Medulla oblongata (tissue), 1 donor: ENCODE measurements around the gene RNF187.

Source experiments
- DNase-seq: peaks from one replicate; pipeline ENCODE4 v3.0.0-alpha.2; 2015; ENCODE audit errors: extremely low spot score

The RNF187 gene

GRCh38 chr1:228510101-228510802 lies 23.1 kb downstream of the RNF187 start:
- no peak for DNase-seq

GRCh38 chr1:228510803-228511413 lies 23.7 kb downstream of the RNF187 start:
- DNase-seq, result no peak

DNA sequence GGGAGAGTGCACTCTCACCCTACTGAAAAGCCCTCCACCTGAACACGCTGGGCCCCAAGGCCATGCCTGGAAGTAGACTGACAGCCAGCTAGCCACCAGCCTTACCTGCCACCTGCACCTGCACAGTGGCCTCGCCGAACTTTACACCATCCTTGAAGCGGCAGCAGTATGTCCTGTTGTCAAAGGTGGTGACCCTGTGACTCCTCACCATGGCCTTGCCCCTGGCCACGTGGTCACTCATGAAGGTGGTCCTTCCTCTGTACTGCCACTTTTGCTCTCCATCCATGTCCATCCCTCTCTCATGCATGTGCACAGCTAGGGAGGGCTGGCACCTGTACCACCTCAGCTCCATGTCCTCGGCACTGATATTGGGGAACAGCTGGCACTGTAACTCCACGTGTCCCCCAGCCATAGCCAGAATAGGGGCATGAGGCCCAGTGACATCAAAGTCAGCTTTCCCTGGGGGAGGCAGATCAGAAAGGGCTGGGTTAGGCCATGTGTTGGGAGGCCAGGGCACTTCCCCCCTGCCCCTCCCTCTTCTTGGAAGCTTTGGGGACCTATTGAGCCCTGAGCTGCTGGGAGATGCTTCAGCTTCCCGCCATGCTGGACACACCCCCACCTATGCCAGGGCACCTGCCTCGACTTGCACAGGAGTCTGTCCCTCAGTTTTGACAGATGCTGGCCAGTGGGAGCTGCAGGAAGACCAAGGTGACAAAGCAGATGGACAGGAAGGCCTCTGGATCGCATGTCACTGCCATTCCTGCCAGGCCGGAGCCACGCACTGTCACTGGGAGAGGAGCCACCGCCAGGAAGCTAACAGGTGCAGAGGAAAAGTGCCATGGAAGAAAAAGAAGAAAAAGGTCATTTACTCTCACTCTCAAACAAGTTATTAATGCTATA lies 24.6 kb downstream of the RNF187 start:
- no peak for DNase-seq

- no peak for DNase-seq
These were observed 25.6 kb downstream of the RNF187 start for GRCh38 chr1:228512781-228513198.

GRCh38 chr1:228513236-228513900 lies 26.2 kb downstream of the RNF187 start:
- no peak for DNase-seq

GRCh38 chr1:228514421-228514820 lies 27.2 kb downstream of the RNF187 start:
- DNase-seq, result no peak

DNA sequence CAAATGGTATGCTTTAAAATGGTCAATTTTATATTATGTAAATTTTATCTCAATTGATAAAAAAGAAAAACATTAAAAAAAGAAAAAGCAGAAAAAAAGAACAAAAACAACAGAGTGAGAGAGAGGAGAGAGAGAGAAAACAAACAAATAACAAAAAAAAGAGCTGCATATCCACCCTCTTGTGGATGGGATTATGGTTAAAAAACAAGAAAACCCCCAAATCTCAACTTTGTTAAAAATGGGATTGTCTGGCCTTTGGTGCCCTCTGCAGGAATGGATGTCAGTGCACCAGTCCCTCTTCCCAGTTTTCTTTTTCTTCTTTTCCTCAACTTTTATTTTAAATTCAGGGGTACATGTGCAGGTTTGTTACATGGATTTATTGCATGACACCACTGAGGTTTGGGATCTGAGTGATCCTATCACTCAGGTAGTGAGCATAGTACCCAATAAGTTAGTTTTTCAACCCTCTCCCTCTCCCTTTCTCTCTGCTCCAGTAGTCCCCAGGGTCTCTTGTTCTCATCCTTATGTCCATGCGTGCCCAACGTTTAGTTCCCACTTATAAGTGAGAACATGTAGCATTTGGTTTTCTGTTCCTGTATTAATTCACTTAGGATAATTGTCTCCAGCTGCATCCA lies 28.1 kb downstream of the RNF187 start:
- peak; percentile 50 for DNase-seq

- no peak for DNase-seq
These were observed 30.5 kb downstream of the RNF187 start for GRCh38 chr1:228517655-228518054.

DNA sequence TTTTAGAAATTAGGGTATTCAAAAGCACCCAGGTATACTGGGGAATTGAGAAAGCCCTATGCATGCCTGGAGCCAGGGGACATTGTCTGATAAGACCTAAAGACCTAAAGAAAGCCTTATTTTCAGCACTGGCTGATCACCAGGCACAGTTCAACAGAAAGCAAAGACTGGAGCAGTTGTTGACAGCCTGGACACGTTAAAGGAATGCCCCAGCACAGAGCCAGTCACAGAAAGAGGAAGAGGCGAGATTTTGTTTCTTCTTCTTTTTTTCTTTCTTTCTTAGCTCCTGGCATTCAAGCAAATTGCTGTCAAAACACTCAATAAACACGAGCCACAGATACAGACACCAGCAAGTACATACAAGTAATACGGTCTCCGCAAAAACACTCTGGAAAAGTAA lies 40.4 kb downstream of the RNF187 start:
- peak; percentile 6 for DNase-seq

GRCh38 chr1:228528612-228529011 lies 41.4 kb downstream of the RNF187 start:
- DNase-seq, result no peak

DNA sequence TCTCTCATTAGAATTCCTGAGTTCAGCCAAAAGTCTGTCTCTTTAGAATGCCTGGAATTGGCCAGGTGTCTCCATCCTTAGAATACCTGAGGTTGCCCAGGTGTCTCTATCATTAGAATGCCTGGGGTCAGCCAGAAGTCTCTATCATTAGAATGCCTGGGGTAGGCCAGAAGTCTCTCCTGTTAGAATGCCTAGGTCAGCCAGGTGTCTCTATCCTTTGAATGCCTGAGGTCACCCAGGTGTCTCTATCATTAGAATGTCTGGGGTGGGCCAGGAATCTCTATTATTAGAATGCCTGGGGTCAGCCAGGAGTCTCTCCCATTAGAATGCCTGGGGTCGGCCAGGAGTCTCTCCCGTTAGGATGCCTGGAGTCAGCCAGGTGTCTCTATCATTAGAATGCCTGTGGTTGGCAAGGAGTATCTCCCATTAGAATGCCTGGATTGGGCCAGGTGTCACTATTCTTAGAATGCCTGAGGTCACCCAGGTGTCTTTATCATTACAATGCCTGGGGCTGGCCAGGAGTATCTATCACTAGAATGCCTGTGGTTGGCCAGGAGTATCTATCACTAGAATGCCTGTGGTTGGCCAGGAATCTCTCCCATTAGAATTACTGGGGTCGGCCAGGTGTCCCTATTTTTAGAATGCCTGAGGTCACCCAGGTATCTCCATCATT lies 43.0 kb downstream of the RNF187 start:
- DNase-seq, result no peak

DNA sequence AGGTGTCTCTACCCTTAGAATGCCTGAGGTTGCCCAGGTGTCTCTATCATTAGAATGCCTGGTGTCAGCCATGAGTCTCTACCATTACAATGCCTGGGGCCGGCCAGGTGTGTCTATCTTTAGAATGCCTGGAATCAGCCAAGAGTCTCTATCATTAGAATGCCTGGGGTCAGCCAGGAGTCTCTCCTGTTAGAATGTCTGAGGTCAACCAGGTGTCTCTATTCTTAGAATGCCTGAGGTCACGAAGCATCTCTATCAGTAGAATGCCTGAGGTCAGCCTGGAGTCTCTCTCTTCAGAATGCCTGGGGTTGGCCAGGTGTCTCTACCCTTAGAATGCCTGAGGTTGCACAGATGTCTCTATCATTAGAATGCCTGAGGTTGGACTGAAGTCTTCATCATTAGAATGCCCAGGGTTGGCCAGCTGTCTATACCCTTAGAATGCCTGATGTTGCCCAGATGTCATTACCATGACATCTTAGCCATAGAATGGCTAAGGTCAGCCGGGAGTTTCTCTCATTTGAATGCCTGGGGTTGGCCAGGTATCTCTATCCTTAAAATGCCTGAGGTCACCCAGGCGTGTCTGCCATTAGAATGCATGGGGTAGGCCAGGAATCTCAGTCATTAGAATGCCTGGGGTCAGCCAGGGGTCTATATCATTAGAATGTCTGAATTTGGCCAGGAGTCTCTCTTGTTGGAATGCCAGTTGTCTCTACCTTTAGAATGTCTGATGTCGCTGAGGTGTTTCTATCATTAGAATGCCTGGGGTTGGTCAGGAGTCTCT lies 44.0 kb downstream of the RNF187 start:
- no peak for DNase-seq

GRCh38 chr1:228538831-228539230 lies 51.6 kb downstream of the RNF187 start:
- DNase-seq, result no peak

- DNase-seq, result no peak
These were observed 53.2 kb downstream of the RNF187 start for GRCh38 chr1:228540161-228540917.

DNA sequence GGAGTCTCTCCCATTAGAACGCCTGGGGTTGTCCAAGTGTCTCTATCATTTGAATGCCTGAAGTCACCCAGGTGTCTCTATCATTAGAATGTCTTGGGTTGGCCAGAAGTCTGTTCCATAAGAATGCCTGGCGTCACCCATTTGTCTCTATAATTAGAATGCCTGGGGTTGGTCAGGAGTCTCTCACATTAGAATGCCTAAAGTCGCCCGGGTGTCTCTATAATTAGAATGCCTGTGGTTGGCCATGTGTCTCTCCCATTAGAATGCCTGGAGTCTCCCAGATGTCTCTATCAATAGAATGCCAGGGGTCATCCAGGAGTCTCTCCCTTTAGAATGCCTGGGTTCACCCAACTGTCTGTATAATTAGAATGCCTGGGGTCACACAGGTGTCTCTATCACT lies 54.5 kb downstream of the RNF187 start:
- no peak for DNase-seq

DNA sequence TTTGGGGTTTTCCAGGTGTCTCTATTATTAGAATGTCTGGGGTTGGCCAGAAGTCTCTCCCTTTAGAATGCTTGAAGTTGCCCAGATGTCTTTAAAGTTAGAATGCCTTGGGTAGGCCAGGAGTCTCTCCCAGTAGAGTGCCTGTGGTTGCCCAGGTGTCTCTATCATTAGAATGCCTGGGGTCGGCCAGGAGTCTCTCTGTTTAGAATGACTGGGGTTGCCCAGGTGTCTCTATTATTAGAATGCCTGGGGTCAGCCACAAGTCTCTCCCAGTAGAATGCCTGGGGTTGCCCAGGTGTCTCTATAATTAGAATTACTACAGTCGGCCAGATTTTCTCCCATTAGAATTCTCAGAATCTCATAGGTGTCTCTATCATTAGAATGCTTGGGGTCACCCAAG lies 55.2 kb downstream of the RNF187 start:
- no peak for DNase-seq

DNA sequence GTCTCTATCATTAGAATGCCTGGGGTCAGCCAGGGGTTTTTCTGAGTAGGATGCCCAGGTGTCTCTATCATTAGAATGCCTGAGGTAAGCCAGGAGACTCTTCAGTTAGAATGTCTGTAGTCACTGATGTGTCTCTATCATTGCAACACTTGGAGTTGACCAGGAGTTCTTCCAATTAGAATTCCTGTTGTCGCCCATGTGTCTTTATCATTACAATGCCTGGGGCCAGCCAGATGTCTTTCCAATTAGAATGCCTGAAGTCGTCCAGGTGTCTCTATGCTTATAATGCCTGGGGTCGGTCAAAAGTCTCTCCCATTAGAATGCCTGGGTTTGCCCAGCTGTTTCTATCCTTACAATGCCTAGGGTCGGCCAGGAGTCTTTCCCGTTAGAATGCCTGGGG lies 55.8 kb downstream of the RNF187 start:
- DNase-seq, result no peak

GRCh38 chr1:228543396-228543795 lies 56.2 kb downstream of the RNF187 start:
- DNase-seq, result no peak

DNA sequence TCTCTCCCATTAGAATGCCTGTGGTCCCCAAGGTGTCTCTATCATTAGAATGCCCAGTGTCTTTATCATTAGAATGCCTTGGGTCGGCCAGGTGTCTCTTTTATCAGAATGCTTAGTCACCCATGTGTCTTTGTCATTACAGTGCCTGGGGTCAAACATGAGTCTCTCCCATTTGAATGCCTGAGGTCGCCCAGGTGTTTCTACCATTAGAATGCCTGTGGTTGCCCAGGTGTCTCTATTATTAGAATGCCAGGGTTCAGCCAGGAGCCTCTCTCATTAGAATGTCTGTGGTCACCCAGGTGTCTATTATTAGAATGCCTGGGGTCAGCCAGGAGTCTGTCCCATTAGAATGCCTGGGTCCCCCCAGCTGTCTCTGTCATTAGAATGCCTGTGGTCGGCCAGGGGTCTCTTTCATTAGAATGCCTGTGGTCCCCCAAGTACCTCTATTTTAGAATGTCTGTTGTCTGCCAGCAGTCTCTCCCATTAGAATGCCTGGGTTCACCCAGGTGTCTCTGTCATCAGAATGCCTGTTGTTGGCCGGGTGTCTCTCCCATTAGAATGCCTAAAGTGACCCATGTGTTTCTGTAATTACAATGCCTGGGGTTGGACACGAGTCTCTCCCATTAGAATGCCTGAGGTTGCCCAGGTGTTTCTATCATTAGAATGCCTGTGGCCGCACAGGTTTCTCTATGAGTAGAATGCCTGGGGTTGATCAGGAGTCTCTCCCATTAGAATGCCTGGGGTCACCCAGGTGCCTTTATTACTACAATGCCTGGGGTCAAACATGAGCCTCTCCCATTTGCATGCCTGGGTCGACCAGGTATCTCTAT lies 57.1 kb downstream of the RNF187 start:
- DNase-seq, result no peak
